ENCODE results near the gene FBXO34.

FBXO34 gene

GRCh38 chr14:55249423-55249822 is 21.8 kb upstream of the FBXO34 start:
- H3K4me3 ChIP-seq (ENCODE audit: low read depth, low read length): no peak overlapping the region
- no peak for TF ChIP-seq CTCF (IDR thresholded peaks at IDR 0.05; ENCODE audit: control insufficient read depth, extremely low read depth, insufficient read depth)
- no peak for DNase-seq (ENCODE audit: low read depth)

GRCh38 chr14:55253276-55253675 is 17.9 kb upstream of the FBXO34 start:
- TF ChIP-seq CTCF (IDR thresholded peaks at IDR 0.05; ENCODE audit: control insufficient read depth, extremely low read depth, insufficient read depth): no peak

GRCh38 chr14:55254581-55254980 is 16.6 kb upstream of the FBXO34 start:
- no peak for DNase-seq (ENCODE audit: low read depth)
- no peak overlapping the region for H3K4me3 ChIP-seq (ENCODE audit: low read depth, low read length)
- no peak for TF ChIP-seq CTCF (IDR thresholded peaks at IDR 0.05; ENCODE audit: control insufficient read depth, extremely low read depth, insufficient read depth)

More at GRCh38 chr14:55253276-55253675, 17.9 kb upstream of the FBXO34 start:
- DNase-seq (ENCODE audit: low read depth): no peak
- H3K4me3 ChIP-seq (ENCODE audit: low read depth, low read length): no peak overlapping the region

- TF ChIP-seq CTCF (IDR thresholded peaks at IDR 0.05; ENCODE audit: control insufficient read depth, extremely low read depth, insufficient read depth): no peak
- no peak overlapping the region for H3K4me3 ChIP-seq (ENCODE audit: low read depth, low read length)
- no peak for DNase-seq (ENCODE audit: low read depth)
Observed at GRCh38 chr14:55255979-55256378, 15.2 kb upstream of the FBXO34 start.

GRCh38 chr14:55256586-55256985 is 14.6 kb upstream of the FBXO34 start:
- DNase-seq (ENCODE audit: low read depth): no peak
- no peak for TF ChIP-seq CTCF (IDR thresholded peaks at IDR 0.05; ENCODE audit: control insufficient read depth, extremely low read depth, insufficient read depth)

GRCh38 chr14:55265197-55265596 is 6.0 kb upstream of the FBXO34 start:
- TF ChIP-seq CTCF (IDR thresholded peaks at IDR 0.05; ENCODE audit: control insufficient read depth, extremely low read depth, insufficient read depth): no peak
- no peak for DNase-seq (ENCODE audit: low read depth)
- no peak overlapping the region for H3K4me3 ChIP-seq (ENCODE audit: low read depth, low read length)

More at GRCh38 chr14:55256586-55256985, 14.6 kb upstream of the FBXO34 start:
- no peak overlapping the region for H3K4me3 ChIP-seq (ENCODE audit: low read depth, low read length)

GRCh38 chr14:55267820-55268219 is 3.4 kb upstream of the FBXO34 start:
- H3K4me3 ChIP-seq (ENCODE audit: low read depth, low read length): no peak overlapping the region
- no peak for TF ChIP-seq CTCF (IDR thresholded peaks at IDR 0.05; ENCODE audit: control insufficient read depth, extremely low read depth, insufficient read depth)
- no peak for DNase-seq (ENCODE audit: low read depth)

Measured in LNCaP clone FGC (cell line).